ENCODE data around the gene KLHDC9. TPM values are rescaled to one million over a fixed set of nuclear protein-coding genes. Genes with fewer than 3 reads are reported as not detected.

The KLHDC9 gene
- total RNA-seq, 2 experiments from 2014 or later, result 0.41 TPM; not detected in 1

- CTCF ChIA-PET, result interaction anchor here (0.6 to 3.3 kb wide), 9 partner anchors 13 to 280 kb away, joined by 3 to 12 read pairs (median 3); partner anchors contain the start of genes DEDD, KLHDC9, PPOX and USF1
- H3K4me1 Mint-ChIP-seq (ENCODE audit: low read depth), result peaks cover 67% of the 10 kb centered on the region
- peaks cover 59% of the 10 kb centered on the region for H3K36me3 Mint-ChIP-seq (ENCODE audit: low read depth)
- peak within 1 kb of the TSS; percentile 97 for H3K4me3 Mint-ChIP-seq
- peak within 1 kb of the TSS; percentile 81 to 91 for H3K27ac ChIP-seq (ENCODE audit: low read depth in 1 of 2, low read length in 2 of 2)
- peaks cover 36% of the 10 kb centered on the region for H3K36me3 ChIP-seq (ENCODE audit: insufficient read depth, low read length)
- no peaks in the 10 kb centered on the region for H3K9me3 ChIP-seq (ENCODE audit: control insufficient read depth in 1 of 2, insufficient read depth in 1 of 2, low read length in 2 of 2)
- TF ChIP-seq, protein P1, sequence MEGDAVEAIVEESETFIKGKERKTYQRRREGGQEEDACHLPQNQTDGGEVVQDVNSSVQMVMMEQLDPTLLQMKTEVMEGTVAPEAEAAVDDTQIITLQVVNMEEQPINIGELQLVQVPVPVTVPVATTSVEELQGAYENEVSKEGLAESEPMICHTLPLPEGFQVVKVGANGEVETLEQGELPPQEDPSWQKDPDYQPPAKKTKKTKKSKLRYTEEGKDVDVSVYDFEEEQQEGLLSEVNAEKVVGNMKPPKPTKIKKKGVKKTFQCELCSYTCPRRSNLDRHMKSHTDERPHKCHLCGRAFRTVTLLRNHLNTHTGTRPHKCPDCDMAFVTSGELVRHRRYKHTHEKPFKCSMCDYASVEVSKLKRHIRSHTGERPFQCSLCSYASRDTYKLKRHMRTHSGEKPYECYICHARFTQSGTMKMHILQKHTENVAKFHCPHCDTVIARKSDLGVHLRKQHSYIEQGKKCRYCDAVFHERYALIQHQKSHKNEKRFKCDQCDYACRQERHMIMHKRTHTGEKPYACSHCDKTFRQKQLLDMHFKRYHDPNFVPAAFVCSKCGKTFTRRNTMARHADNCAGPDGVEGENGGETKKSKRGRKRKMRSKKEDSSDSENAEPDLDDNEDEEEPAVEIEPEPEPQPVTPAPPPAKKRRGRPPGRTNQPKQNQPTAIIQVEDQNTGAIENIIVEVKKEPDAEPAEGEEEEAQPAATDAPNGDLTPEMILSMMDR (IDR thresholded peaks at IDR 0.05), result no peak
- H3K27me3 Mint-ChIP-seq, result no peaks in the 10 kb centered on the region
- H3K9me3 Mint-ChIP-seq, result no peaks in the 10 kb centered on the region
- peak within 1 kb of the TSS; percentile 91 for H3K27ac Mint-ChIP-seq
- intact Hi-C loops (cut with DNase I, micrococcal nuclease), result loop anchor here (1.0 to 5.0 kb wide), 3 partner anchors 14 to 71 kb away; partner anchors contain the start of genes UFC1 (in 2 of the 2), DEDD (in 1 of the 2) and USF1 (in 1 of the 2)
- ATAC-seq (ENCODE audit: poor library complexity) (peak; percentile 71), DNase-seq (peak; percentile 65 to 93 (median 78))
- POLR2A ChIA-PET, result interaction anchor here (0.6 to 2.7 kb wide), 17 partner anchors 8 to 188 kb away, joined by 3 to 35 read pairs (median 5); partner anchors contain the start of genes ARHGAP30, DEDD, KLHDC9 and NDUFS2
- H3K4me3 ChIP-seq (ENCODE audit: low read length), result peak within 1 kb of the TSS; percentile 91
- H3K27me3 ChIP-seq (ENCODE audit: control insufficient read depth in 1 of 2, insufficient read depth in 2 of 2, low read length in 2 of 2), result no peaks in the 10 kb centered on the region
- peaks cover 53% of the 10 kb centered on the region for H3K4me1 ChIP-seq (ENCODE audit: insufficient read depth, low read length)
These were observed 19.8 kb downstream of the KLHDC9 start, which contains the start of the genes NIT1 and PFDN2 for GRCh38 chr1:161117759-161118581. TSS of gene NIT1 (plus strand) at chr1:161118105. CDS start at chr1:161118177, 72 bp downstream. TSS of gene PFDN2 (minus strand) at chr1:161118037. CDS start at chr1:161118026, 11 bp downstream.

DNA sequence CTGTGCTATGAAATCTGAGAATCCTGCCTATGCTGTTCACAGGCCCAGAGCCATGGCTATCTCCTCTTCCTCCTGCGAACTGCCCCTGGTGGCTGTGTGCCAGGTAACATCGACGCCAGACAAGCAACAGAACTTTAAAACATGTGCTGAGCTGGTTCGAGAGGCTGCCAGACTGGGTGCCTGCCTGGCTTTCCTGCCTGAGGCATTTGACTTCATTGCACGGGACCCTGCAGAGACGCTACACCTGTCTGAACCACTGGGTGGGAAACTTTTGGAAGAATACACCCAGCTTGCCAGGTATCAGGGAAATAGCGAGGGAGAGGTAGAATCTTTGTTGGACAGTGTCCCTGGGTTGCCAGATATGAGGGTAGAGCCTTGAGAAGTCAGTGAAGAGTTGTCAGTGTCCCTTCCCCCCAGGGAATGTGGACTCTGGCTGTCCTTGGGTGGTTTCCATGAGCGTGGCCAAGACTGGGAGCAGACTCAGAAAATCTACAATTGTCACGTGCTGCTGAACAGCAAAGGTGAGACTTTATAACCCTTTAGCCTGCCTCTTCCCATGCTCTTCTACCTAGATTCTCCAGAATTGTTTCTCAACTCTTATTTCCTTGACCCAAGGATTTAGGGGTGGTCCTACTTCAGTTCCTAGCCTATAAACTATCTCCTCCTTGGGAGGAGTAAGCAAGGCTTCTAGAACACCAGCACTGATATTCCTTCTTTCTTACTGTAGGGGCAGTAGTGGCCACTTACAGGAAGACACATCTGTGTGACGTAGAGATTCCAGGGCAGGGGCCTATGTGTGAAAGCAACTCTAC lies 21.1 kb downstream of the KLHDC9 start:
- H3K27ac Mint-ChIP-seq, result peak overlapping the region; percentile 91
- ATAC-seq (ENCODE audit: poor library complexity) (peak; percentile 69), DNase-seq (peak in 11 of 14 experiments; percentile 30 to 89 (median 49))
- H3K36me3 Mint-ChIP-seq (ENCODE audit: low read depth), result peaks cover 69% of the 10 kb centered on the region
- no peaks in the 10 kb centered on the region for H3K9me3 Mint-ChIP-seq
- H3K4me3 Mint-ChIP-seq, result peak overlapping the region; percentile 97
- Histone ChIP-seq H3K4me3 (ENCODE audit: low read length) (peak overlapping the region; percentile 91), H3K9me3 (ENCODE audit: control insufficient read depth in 1 of 2, insufficient read depth in 1 of 2, low read length in 2 of 2) (no peaks in the 10 kb centered on the region), H3K27ac (ENCODE audit: low read depth in 1 of 2, low read length in 2 of 2) (peak overlapping the region in 1 of 2 donors; percentile 91), H3K4me1 (ENCODE audit: insufficient read depth, low read length) (peaks cover 49% of the 10 kb centered on the region), H3K27me3 (ENCODE audit: control insufficient read depth in 1 of 2, insufficient read depth in 2 of 2, low read length in 2 of 2) (no peaks in the 10 kb centered on the region), H3K36me3 (ENCODE audit: insufficient read depth, low read length) (peaks cover 46% of the 10 kb centered on the region)
- peaks cover 54% of the 10 kb centered on the region for H3K4me1 Mint-ChIP-seq (ENCODE audit: low read depth)
- TF ChIP-seq, protein P1 (IDR thresholded peaks at IDR 0.05), result peak; percentile 36
- intact Hi-C loops (cut with DNase I, micrococcal nuclease), result loop anchor here (1.0 to 5.0 kb wide), 3 partner anchors 13 to 72 kb away; partner anchors contain the start of genes UFC1 (in 2 of the 2), DEDD (in 1 of the 2) and USF1 (in 1 of the 2)
- POLR2A ChIA-PET, result interaction anchor here (0.9 to 2.7 kb wide), 2 partner anchors 13 to 34 kb away, joined by 4 to 35 read pairs; partner anchors contain the start of genes DEDD and UFC1
- CTCF ChIA-PET, result interaction anchor here (0.6 to 3.3 kb wide), 2 partner anchors 46 to 91 kb away, joined by 4 to 12 read pairs; partner anchors contain the start of gene PPOX
- H3K27me3 Mint-ChIP-seq, result no peaks in the 10 kb centered on the region
